Karpas-422 (cell line): ENCODE measurements around the gene CCDC9. TPM values are rescaled to one million over a fixed set of nuclear protein-coding genes. Genes with fewer than 3 reads are reported as not detected.

Source experiments
- DNase-seq: peaks from one replicate; pipeline ENCODE4 v3.0.0-alpha.2; 2015
- H2AFZ ChIP-seq: fragments of 200-600 bp; sonication (generic); 2 replicates; pipeline ENCODE4 v1.6.1; 2014; ENCODE audit warnings: antibody characterized with exemption, low read length, mixed read lengths
- H3K27ac ChIP-seq: fragments of 200-600 bp; sonication (generic); 2 replicates; pipeline ENCODE4 v1.5.1; 2014; ENCODE audit warnings: mild to moderate bottlenecking, low read length, moderate library complexity
- H3K27me3 ChIP-seq: fragments of 200-600 bp; sonication (generic); 2 replicates; pipeline ENCODE4 v1.6.1; 2014; ENCODE audit warnings: low read length, mixed read lengths
- H3K36me3 ChIP-seq: fragments of 200-600 bp; sonication (generic); 2 replicates; pipeline ENCODE4 v1.6.1; 2014; ENCODE audit warnings: low read length, mixed read lengths; ENCODE audit not compliant: insufficient read depth
- H3K4me1 ChIP-seq: fragments of 200-600 bp; sonication (generic); 2 replicates; pipeline ENCODE4 v1.6.1; 2014; ENCODE audit warnings: mild to moderate bottlenecking, low read length, mixed read lengths
- H3K4me2 ChIP-seq: fragments of 200-600 bp; sonication (generic); 2 replicates; pipeline ENCODE4 v1.6.1; 2014; ENCODE audit warnings: low read length, low read depth, mild to moderate bottlenecking; ENCODE audit not compliant: poor library complexity, severe bottlenecking
- H3K4me3 ChIP-seq: fragments of 200-600 bp; sonication (generic); 2 replicates; pipeline ENCODE4 v1.5.1; 2014; ENCODE audit warnings: mild to moderate bottlenecking, antibody characterized with exemption, low read length, mixed read lengths
- H3K79me2 ChIP-seq: fragments of 200-600 bp; sonication (generic); 2 replicates; pipeline ENCODE4 v1.6.1; 2014; ENCODE audit warnings: mild to moderate bottlenecking, low read length, mixed read lengths
- H3K9ac ChIP-seq: fragments of 200-600 bp; sonication (generic); 2 replicates; pipeline ENCODE4 v1.6.0; 2014; ENCODE audit warnings: low read length
- H3K9me2 ChIP-seq: fragments of 200-600 bp; sonication (generic), shearing (Covaris generic); replicated peaks from 2 replicates; pipeline ENCODE4 v1.6.0; 2014; ENCODE audit warnings: mild to moderate bottlenecking, low read length, moderate library complexity; ENCODE audit not compliant: insufficient read depth
- H3K9me3 ChIP-seq: fragments of 300-700, 200-600 bp; sonication (generic); 2 replicates; pipeline ENCODE4 v1.6.1; 2014; ENCODE audit warnings: low read length, mixed read lengths
- H4K20me1 ChIP-seq: fragments of 200-600 bp; sonication (generic); 2 replicates; pipeline ENCODE4 v1.6.1; 2014; ENCODE audit warnings: mild to moderate bottlenecking, antibody characterized with exemption, low read length, low read depth; ENCODE audit not compliant: insufficient read depth
- total RNA-seq: library from RNA; depleted of rRNA; stranded (reverse); fragments of >200 nt; shearing (Covaris generic); gene quantifications from 2 replicates; pipeline ENCODE4 v1.2.3, GENCODE V29; 2014; ENCODE audit warnings: low replicate concordance; rRNA removed

The CCDC9 gene
- 2.2 and 7.1 TPM in 2 replicates for total RNA-seq

DNA sequence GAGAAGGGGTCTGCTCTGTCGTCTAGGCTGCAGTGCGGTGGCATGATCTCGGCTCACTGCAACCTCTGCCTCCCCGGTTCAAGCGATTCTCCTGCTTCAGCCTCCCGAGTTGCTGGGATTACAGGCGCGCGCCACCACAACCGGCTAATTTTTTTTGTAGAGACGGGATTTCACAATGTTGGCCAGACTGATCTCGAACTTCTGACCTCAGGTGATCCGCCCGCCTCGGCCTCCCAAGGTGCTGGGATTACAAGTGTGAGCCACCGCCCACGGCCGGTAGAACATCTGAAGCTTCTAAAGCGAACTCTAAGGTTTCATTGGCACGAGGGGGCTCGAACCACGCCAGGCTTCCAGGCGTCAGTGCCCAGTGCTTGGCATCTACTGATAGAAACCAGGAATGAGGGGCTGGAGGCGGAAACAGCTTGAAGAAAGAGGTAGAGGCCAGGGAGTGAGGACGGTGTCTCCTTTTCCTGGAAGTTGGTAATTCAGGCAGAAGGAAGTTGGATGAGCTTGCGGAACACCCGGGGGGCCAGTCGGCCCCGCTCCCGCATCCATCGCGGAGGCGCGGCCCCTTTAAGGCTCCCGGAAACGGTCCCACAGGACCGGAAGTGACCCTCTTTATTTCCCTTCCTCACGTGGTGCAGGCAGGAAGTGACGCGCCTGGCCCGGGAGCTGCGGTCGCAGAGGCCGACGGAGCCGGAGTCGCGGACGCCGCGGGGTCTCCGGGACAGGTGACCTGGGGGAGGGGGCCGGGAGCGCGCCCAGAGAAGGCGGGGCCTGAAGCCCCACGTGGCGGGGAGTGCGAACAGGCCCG lies at the start of gene CCDC9:
Gene CCDC9 (plus strand): TSS at position 647 of the 814 bp plus-strand sequence. CDS start 1,876 bp downstream, outside the sequence.
- peaks cover 14% of the 10 kb centered on the region for H3K79me2 ChIP-seq
- peak within 1 kb of the TSS; percentile 77 for H3K9ac ChIP-seq
- H3K4me3 ChIP-seq: peak within 1 kb of the TSS; percentile 74
- no peaks in the 10 kb centered on the region for H3K27me3 ChIP-seq
- no peaks in the 10 kb centered on the region for H3K36me3 ChIP-seq
- peaks cover 16% of the 10 kb centered on the region for H3K4me1 ChIP-seq
- H2AFZ ChIP-seq: peak within 1 kb of the TSS; percentile 57
- H3K4me2 ChIP-seq: peak within 1 kb of the TSS; percentile 83
- H3K9me3 ChIP-seq: no peaks in the 10 kb centered on the region
- H4K20me1 ChIP-seq: 0 out of 2 replicates have a peak, but pooled peaks cover 4% of the 10 kb centered on the region
- peak; percentile 99 for DNase-seq
- H3K27ac ChIP-seq: peak within 1 kb of the TSS; percentile 13; the same call in 1 of the 2 replicates
- no peaks in the 10 kb centered on the region for H3K9me2 ChIP-seq

DNA sequence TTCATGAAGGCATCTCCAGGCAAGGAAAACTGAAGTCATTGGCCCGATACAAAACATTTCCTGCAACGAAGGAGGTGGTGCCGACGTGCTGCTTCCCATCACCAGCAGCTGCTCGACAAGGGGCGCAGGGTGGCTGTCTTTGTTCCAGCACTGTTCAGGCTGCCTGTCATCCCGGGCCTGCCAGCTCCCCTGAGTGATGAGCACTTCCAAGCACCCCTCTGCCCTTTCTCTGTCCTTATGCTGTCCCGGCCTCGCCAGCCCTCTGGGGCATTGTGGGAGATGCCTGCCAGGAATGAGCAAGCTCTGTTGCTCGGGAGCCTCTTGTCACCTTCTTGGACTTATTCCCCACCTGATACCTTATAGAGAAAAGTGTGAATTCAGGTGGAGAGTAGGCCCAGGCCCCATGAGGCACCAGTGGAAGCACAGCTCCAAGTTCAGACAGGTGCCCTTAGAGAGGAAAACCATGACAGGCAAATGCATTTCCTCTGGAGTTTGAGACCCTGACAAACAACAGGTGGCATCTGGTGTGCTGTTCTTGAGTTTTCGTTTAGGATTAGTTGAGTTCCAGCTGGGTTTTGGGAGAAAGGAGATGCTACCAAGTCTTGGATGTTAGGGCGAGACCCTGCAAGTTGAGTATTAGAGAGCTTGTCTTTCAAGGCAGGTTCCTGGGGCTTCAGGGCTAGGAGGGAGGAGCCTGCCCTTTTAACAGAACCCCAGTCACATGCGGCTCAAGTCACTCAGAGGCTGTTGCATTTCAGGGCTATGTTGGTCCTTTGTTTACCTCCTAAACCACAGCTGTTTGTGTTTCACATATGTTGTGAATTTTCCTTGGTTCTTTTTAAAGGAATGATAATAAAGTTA lies 46.8 kb upstream of the CCDC9 start:
- H3K9me3 ChIP-seq: no peaks in the 10 kb centered on the region
- H3K4me3 ChIP-seq: no peak overlapping the region
- H3K27me3 ChIP-seq: no peaks in the 10 kb centered on the region
- H3K36me3 ChIP-seq: 0 out of 2 replicates have a peak, but pooled peaks cover 12% of the 10 kb centered on the region
- no peak overlapping the region for H2AFZ ChIP-seq
- no peaks in the 10 kb centered on the region for H3K79me2 ChIP-seq
- peak overlapping the region; percentile 50 for H3K27ac ChIP-seq
- H4K20me1 ChIP-seq: no peaks in the 10 kb centered on the region
- H3K4me2 ChIP-seq: no peak overlapping the region
- no peaks in the 10 kb centered on the region for H3K9me2 ChIP-seq
- H3K9ac ChIP-seq: 0 out of 2 replicates have a peak overlapping the region, but pooled peaks have one; percentile 8
- H3K4me1 ChIP-seq: peaks cover 17% of the 10 kb centered on the region
- peak; percentile 54 for DNase-seq

DNA sequence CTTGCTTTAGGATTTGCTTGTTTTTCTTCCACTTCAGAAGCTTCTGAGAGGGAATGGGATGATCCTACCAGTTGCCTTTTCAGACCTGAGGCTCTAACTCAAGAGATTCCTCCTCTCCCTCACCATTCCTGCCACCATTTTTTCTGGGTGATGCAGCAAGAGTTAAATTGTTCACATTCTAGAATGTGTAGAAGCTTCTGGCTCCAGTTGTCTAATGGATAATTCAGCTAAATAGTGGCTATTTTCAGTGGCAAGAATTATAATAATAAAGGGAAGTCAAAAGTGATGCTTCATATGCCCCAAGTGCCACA lies 46.2 kb upstream of the CCDC9 start:
- no peak for DNase-seq
- Histone ChIP-seq H3K9me3 (no peaks in the 10 kb centered on the region), H3K9me2 (no peaks in the 10 kb centered on the region), H3K27me3 (no peaks in the 10 kb centered on the region), H3K79me2 (no peaks in the 10 kb centered on the region), H4K20me1 (no peaks in the 10 kb centered on the region), H3K4me1 (peaks cover 17% of the 10 kb centered on the region), H2AFZ (no peak overlapping the region), H3K4me2 (no peak overlapping the region), H3K27ac (peak overlapping the region; percentile 50), H3K36me3 (0 out of 2 replicates have a peak, but pooled peaks cover 6% of the 10 kb centered on the region), H3K9ac (peak overlapping the region; percentile 8; the same call in 1 of the 2 replicates), H3K4me3 (no peak overlapping the region)

DNA sequence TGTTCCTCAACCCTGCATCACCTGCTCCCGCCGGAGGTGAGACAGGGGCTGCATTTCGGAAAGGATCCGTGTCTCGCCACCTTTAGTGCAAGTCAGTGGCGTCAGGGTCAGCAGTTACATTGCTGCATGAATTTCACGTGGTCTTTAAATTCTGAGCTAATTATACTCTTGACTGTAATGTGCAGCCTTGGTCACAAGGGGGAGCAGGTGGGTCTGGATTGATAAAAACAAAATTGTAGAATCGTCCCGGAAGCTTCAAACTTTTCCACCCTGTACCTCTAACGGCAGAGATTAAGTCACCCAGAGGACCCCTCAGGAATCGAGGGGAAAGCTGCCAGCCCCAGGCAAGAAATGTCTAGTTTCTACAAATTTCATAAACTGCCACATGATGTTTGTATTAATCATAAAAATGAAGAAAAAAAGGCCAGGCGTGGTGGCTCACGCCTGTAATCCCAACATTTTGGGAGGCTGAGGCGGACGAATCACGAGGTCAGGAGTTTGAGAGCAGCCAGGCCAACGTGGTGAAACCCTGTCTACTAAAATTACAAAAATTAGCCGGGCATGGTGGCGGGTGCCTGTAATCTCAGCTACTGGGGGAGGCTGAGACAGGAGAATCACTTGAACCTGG lies 45.5 kb upstream of the CCDC9 start:
- Histone ChIP-seq H3K4me2 (no peak overlapping the region), H3K27ac (peak overlapping the region; percentile 50; the same call in 1 of the 2 replicates)

DNA sequence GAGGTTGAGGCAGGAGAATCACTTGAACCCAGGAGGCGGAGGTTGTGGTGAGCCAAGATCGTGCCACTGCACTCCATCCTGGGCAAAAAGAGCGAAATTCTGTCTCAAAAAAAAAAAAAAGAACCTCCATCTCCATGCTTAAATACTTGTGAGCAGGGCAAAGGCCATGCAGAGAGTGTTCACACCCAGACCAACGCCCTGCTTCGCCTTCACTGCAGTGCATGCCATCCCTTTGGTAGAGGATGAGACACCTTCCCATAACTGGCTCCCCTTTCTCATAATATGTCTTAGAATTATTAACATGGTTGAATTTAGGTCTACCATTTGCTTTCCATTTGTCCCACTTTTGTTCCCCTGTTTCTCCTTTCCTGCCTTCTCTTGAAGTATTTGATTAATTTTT lies 40.7 kb upstream of the CCDC9 start:
- Histone ChIP-seq H3K9me3 (no peaks in the 10 kb centered on the region), H3K9me2 (no peaks in the 10 kb centered on the region), H3K4me3 (no peak overlapping the region), H3K4me2 (no peak overlapping the region), H3K27me3 (no peaks in the 10 kb centered on the region), H3K36me3 (0 out of 2 replicates have a peak, but pooled peaks cover 6% of the 10 kb centered on the region), H3K9ac (no peak overlapping the region), H3K79me2 (no peaks in the 10 kb centered on the region), H4K20me1 (no peaks in the 10 kb centered on the region), H3K27ac (no peak overlapping the region), H2AFZ (no peak overlapping the region), H3K4me1 (peaks cover 4% of the 10 kb centered on the region)
- no peak for DNase-seq

More for the DNA sequence above, 45.5 kb upstream of the CCDC9 start:
- Histone ChIP-seq H3K4me1 (peaks cover 17% of the 10 kb centered on the region), H3K36me3 (0 out of 2 replicates have a peak, but pooled peaks cover 6% of the 10 kb centered on the region), H3K27me3 (no peaks in the 10 kb centered on the region), H3K4me3 (no peak overlapping the region), H3K9ac (peak overlapping the region; percentile 8; the same call in 1 of the 2 replicates), H3K9me2 (no peaks in the 10 kb centered on the region), H3K79me2 (no peaks in the 10 kb centered on the region), H4K20me1 (no peaks in the 10 kb centered on the region), H3K9me3 (no peaks in the 10 kb centered on the region), H2AFZ (no peak overlapping the region)
- peak; percentile 92 for DNase-seq

DNA sequence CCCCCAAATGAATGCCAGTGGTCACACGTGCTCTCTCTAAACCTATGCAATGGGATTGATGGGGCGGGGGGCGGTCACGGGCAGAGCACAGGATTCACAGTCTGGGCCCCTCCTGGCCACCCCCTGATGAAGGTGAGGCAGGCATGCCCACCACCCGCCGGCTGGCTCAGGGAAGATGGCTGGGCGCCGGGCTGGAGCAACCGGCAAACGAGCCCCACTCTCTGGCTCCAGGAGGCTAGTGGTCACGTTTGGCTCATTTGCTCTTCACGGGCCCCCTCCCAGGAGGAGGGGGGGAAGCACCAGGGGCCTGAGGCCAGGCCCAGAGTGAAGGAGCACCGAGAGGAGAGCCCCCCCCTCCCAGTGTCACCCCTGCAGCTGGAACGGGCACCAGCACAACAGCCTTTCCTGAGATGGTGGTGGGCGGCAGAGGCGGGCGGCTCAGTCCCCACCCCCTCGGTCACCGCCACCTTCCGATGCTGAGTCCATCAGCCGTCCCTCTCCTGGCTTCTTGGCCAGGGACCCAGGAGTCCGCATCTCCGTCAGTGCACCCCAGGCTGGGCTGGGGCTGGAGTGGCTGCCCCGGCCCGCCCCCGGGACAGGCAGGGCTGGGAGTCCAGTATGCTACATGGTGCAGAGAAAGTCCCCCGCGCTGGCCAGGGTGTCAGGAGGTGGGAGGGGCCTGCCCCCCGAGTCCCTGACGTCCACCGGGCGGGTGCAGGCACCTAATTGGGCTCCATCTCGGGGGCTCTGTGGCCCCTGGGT lies 35.1 kb upstream of the CCDC9 start:
- Histone ChIP-seq H3K9me2 (no peaks in the 10 kb centered on the region), H2AFZ (no peak overlapping the region), H3K9ac (no peak overlapping the region), H3K36me3 (no peaks in the 10 kb centered on the region), H3K27ac (no peak overlapping the region), H4K20me1 (no peaks in the 10 kb centered on the region), H3K4me3 (no peak overlapping the region), H3K9me3 (no peaks in the 10 kb centered on the region), H3K4me1 (peaks cover 6% of the 10 kb centered on the region), H3K4me2 (no peak overlapping the region), H3K79me2 (no peaks in the 10 kb centered on the region), H3K27me3 (no peaks in the 10 kb centered on the region)
- no peak for DNase-seq

DNA sequence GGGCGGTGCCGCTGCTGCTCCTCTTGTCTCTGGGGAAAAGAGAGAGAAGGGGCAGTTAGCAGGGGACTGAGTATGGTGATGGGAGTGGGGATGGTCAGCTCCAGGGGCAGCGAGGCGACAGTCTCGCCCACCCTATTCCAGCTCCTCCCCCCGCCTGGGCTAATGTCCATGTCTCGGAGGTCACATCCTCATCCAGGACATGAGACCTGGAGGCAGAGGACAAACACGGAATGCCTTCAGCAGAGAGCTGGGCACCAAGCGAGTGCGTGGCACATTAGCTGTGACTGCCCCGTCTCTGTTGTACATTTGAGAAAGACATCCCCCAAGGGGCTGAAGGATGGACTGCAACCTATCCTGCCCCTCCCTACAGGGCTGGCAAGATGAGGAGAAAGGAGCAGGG lies 34.4 kb upstream of the CCDC9 start:
- Histone ChIP-seq H3K9me3 (no peaks in the 10 kb centered on the region), H3K36me3 (no peaks in the 10 kb centered on the region), H3K4me1 (peaks cover 12% of the 10 kb centered on the region)

More for the DNA sequence above, 34.4 kb upstream of the CCDC9 start:
- H3K9me2 ChIP-seq: no peaks in the 10 kb centered on the region
- no peaks in the 10 kb centered on the region for H3K27me3 ChIP-seq
- H3K4me3 ChIP-seq: no peak overlapping the region
- H2AFZ ChIP-seq: no peak overlapping the region
- H3K9ac ChIP-seq: no peak overlapping the region
- no peak overlapping the region for H3K27ac ChIP-seq
- no peak for DNase-seq
- H3K4me2 ChIP-seq: no peak overlapping the region
- no peaks in the 10 kb centered on the region for H3K79me2 ChIP-seq
- H4K20me1 ChIP-seq: no peaks in the 10 kb centered on the region
